Measurements from ENCODE around the gene GTF2E1.

DNA sequence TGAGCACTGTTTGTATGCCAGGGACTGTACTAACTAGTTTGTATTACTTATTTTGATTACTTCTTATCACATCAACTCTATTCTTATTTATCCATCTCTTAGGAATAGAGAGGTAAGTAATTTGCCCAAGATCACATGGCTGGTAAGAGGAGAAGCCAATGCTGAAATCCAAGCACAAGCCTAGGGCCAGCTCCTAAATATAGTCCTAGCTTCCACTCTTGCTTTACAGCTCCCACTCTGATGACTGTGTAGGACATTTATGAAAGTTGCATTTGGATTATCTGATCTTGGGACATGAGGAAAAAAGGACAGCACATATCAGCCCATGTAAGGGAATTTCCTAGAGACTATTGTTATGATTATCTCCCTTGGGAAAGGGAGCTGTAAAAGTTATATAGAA lies 58.1 kb downstream of the GTF2E1 start:
- no peak for TF ChIP-seq SUZ12 (IDR thresholded peaks at IDR 0.05; ENCODE audit: extremely low read depth, insufficient read depth, insufficient read length)
- TF ChIP-seq YY1 (IDR thresholded peaks at IDR 0.05; ENCODE audit: insufficient read depth, insufficient read length), result no peak

All from NT2/D1 (cell line).